HepG2 (cell line): ENCODE data around the gene ARF4. TPM values are rescaled to one million over a fixed set of nuclear protein-coding genes. Genes with fewer than 3 reads are reported as not detected.
A peak's percentile ranks its signal among the peaks of the same experiment; 100 is the strongest.

Source experiments
- ATM ChIP-seq: fragments of 450-650 bp; IDR thresholded peaks from 2 replicates; pipeline ENCODE4 v1.7.1; 2017; ENCODE audit warnings: mild to moderate bottlenecking, borderline replicate concordance
- CBX2 ChIP-seq, 2 experiments: fragments of 200-600 bp in 1 of 2; sonication (generic); formaldehyde crosslinking in 1 of 2; IDR thresholded peaks; 2 replicates each; pipeline versions ENCODE4 v1.7.0 to v1.8.1; 2018 to 2022; ENCODE audit warnings: low read depth in 2 of 2, low read length in 1 of 2, mild to moderate bottlenecking in 1 of 2, missing genetic modification reagents in 1 of 2
- CREB1 ChIP-seq, 2 experiments: fragments of 450-650 bp in 1 of 2; IDR thresholded peaks; 2 replicates each; pipeline ENCODE4 v1.6.1; 2016 to 2017; ENCODE audit warnings: control low read depth in 1 of 2, mild to moderate bottlenecking in 1 of 2, missing compliant biosample characterization in 1 of 2, missing genetic modification characterization in 1 of 2
- GATAD1 ChIP-seq: IDR thresholded peaks from 2 replicates; pipeline ENCODE4 v1.6.1; 2016; ENCODE audit warnings: missing genetic modification reagents, missing compliant biosample characterization
- GLI4 ChIP-seq: sonication (generic); formaldehyde crosslinking; IDR thresholded peaks from 2 replicates; pipeline ENCODE4 v1.5.1; 2020; ENCODE audit warnings: missing genetic modification reagents, mild to moderate bottlenecking, moderate library complexity, borderline replicate concordance
- GMEB2 ChIP-seq: IDR thresholded peaks from 2 replicates; pipeline ENCODE4 v1.6.1; 2016; ENCODE audit warnings: missing biosample characterization, missing genetic modification reagents, low read depth
- KLF15 ChIP-seq: sonication (generic); formaldehyde crosslinking; IDR thresholded peaks from 2 replicates; pipeline ENCODE4 v1.8.1; 2023; ENCODE audit warnings: borderline replicate concordance, mild to moderate bottlenecking, inconsistent platforms, missing genetic modification reagents, mixed read lengths
- MTA3 ChIP-seq: sonication (generic); formaldehyde crosslinking; IDR thresholded peaks from 2 replicates; pipeline ENCODE4 v1.4.0; 2020; ENCODE audit warnings: missing genetic modification reagents
- NAIF1 ChIP-seq: sonication (generic); formaldehyde crosslinking; IDR thresholded peaks from 2 replicates; pipeline ENCODE4 v1.5.0; 2020; ENCODE audit warnings: mild to moderate bottlenecking, missing genetic modification reagents, borderline replicate concordance
- NCOA2 ChIP-seq: sonication (generic); formaldehyde crosslinking; IDR thresholded peaks from 2 replicates; pipeline ENCODE4 v1.8.0; 2022; ENCODE audit warnings: inconsistent platforms
- NFATC3 ChIP-seq: sonication (generic); formaldehyde crosslinking; IDR thresholded peaks from 2 replicates; pipeline ENCODE4 v1.5.1; 2020; ENCODE audit warnings: mild to moderate bottlenecking, missing genetic modification reagents
- NR2F2 ChIP-seq: IDR thresholded peaks from 2 replicates; pipeline ENCODE4 v1.6.1; 2012; ENCODE audit warnings: low read depth, inconsistent platforms, borderline replicate concordance
- RBFOX2 ChIP-seq: fragments of 200-400 bp; formaldehyde crosslinking; IDR thresholded peaks from 2 replicates; pipeline ENCODE4 v1.6.1; 2017; ENCODE audit warnings: low read depth, mild to moderate bottlenecking, low read length
- REL ChIP-seq: sonication (generic); formaldehyde crosslinking; conservative IDR thresholded peaks from 2 replicates; pipeline ENCODE4 v1.8.0; 2022; ENCODE audit warnings: mild to moderate bottlenecking, missing genetic modification reagents, moderate library complexity
- SOX5 ChIP-seq: IDR thresholded peaks from 2 replicates; pipeline ENCODE4 v1.6.1; 2016; ENCODE audit warnings: borderline replicate concordance
- TCF7L2 ChIP-seq: IDR thresholded peaks from 2 replicates; pipeline ENCODE4 v1.6.1; 2011; ENCODE audit warnings: mild to moderate bottlenecking, low read depth, low read length, moderate library complexity
- ZFP1 ChIP-seq: IDR thresholded peaks from 2 replicates; pipeline ENCODE4 v1.6.1; 2016
- ZKSCAN8 ChIP-seq: IDR thresholded peaks from 2 replicates; pipeline ENCODE4 v1.6.1; 2016; ENCODE audit warnings: borderline replicate concordance, missing genetic modification reagents, missing compliant biosample characterization
- ZNF138 ChIP-seq: sonication (generic); formaldehyde crosslinking; IDR thresholded peaks from 2 replicates; pipeline ENCODE4 v1.5.0; 2020; ENCODE audit warnings: mild to moderate bottlenecking, low read depth, missing genetic modification reagents
- ZNF205 ChIP-seq: IDR thresholded peaks from 2 replicates; pipeline ENCODE4 v1.6.1; 2018; ENCODE audit warnings: missing biosample characterization, missing genetic modification reagents
- ZNF253 ChIP-seq: sonication (generic); formaldehyde crosslinking; IDR thresholded peaks from 2 replicates; pipeline ENCODE4 v1.8.0; 2022; ENCODE audit warnings: mild to moderate bottlenecking, missing genetic modification reagents, borderline replicate concordance
- ZNF275 ChIP-seq: sonication (generic); formaldehyde crosslinking; IDR thresholded peaks from 2 replicates; pipeline ENCODE4 v1.8.0; 2022; ENCODE audit warnings: missing genetic modification reagents, mild to moderate bottlenecking, inconsistent platforms, borderline replicate concordance
- ZNF44 ChIP-seq: sonication (generic); formaldehyde crosslinking; IDR thresholded peaks from 2 replicates; pipeline ENCODE4 v1.5.1; 2020; ENCODE audit warnings: mild to moderate bottlenecking, missing genetic modification reagents
- ZNF572 ChIP-seq: sonication (generic); formaldehyde crosslinking; IDR thresholded peaks from 2 replicates; pipeline ENCODE4 v1.5.1; 2020; ENCODE audit warnings: mild to moderate bottlenecking, missing genetic modification reagents
- ZNF660 ChIP-seq: sonication (generic); formaldehyde crosslinking; IDR thresholded peaks from 2 replicates; pipeline ENCODE4 v1.5.1; 2020; ENCODE audit warnings: mild to moderate bottlenecking, low read depth, missing genetic modification reagents, borderline replicate concordance
- ZNF674 ChIP-seq: sonication (generic); formaldehyde crosslinking; IDR thresholded peaks from 2 replicates; pipeline ENCODE4 v1.5.0; 2020; ENCODE audit warnings: low read depth, mild to moderate bottlenecking, missing genetic modification reagents
- ZNF747 ChIP-seq: sonication (generic); formaldehyde crosslinking; IDR thresholded peaks from 2 replicates; pipeline ENCODE4 v1.8.1; 2023; ENCODE audit warnings: missing genetic modification reagents, mild to moderate bottlenecking, borderline replicate concordance
- polyA plus RNA-seq, 8 experiments: library from polyadenylated mRNA; depleted of rRNA in 3 of 8; stranded (reverse) in 7 of 8; unstranded in 1 of 8; fragments of >200 nt; fragmentation: Illumina TruSeq in 4 of 8; extraction: Trizol in 4 of 8; gene quantifications; 2 replicates each; pipeline versions ENCODE4 v1.2.1 to v1.2.3, GENCODE V29; 2011 to 2016; ENCODE audit warnings: low read depth in 4 of 8, missing spikeins in 1 of 8, mixed read lengths in 1 of 8; ENCODE audit not compliant: insufficient read depth in 1 of 8
- total RNA-seq, 5 experiments: library from RNA; depleted of rRNA; stranded (reverse); fragments of >200 nt; fragmentation: Illumina TruSeq; extraction: Trizol; gene quantifications; 2 replicates each; pipeline ENCODE4 v1.2.3, GENCODE V29; 2016; ENCODE audit warnings: low read depth in 1 of 5
- TF ChIP-seq, protein P1 (sequence below): sonication (generic); formaldehyde crosslinking; IDR thresholded peaks from 2 replicates; pipeline ENCODE4 v1.8.0; 2023; ENCODE audit warnings: mild to moderate bottlenecking, missing genetic modification reagents

The ARF4 gene
- total and polyA plus RNA-seq, 2 of the 13 experiments (the other 11 are each of a cell fraction or from before 2014, with no cell fraction given) = 184 to 250 TPM

- TF ChIP-seq GMEB2 = no peak
- TF ChIP-seq ZNF660 = no peak
- no peak for TF ChIP-seq ZNF44
- no peak for TF ChIP-seq ATM
- 0 out of 2 replicates have a peak, but pooled peaks have one; percentile 19 for TF ChIP-seq ZNF747 (CRISPR knock-in tag)
- TF ChIP-seq CBX2 (IDR thresholded peaks at IDR 0.05; ENCODE audit: low read depth, low read length) = no peak
- no peak for TF ChIP-seq CBX2 (CRISPR knock-in tag; IDR thresholded peaks at IDR 0.05; ENCODE audit: low read depth)
- no peak for TF ChIP-seq GATAD1 (CRISPR knock-in tag)
- TF ChIP-seq ZNF275 (CRISPR knock-in tag) = no peak; the same call in 1 of the 2 replicates
- TF ChIP-seq ZKSCAN8 (CRISPR knock-in tag) = 0 out of 2 replicates have a peak, but pooled peaks have one; percentile 32
- no peak for TF ChIP-seq CREB1 (IDR thresholded peaks at IDR 0.05)
- TF ChIP-seq CREB1 (CRISPR knock-in tag; IDR thresholded peaks at IDR 0.05) = peak; percentile 29; the same call in 1 of the 2 replicates
- no peak for TF ChIP-seq ZNF205 (CRISPR knock-in tag)
- no peak for TF ChIP-seq ZNF253 (CRISPR knock-in tag)
- TF ChIP-seq SOX5 = no peak
- TF ChIP-seq NR2F2 = no peak
- TF ChIP-seq RBFOX2 = no peak
- no peak for TF ChIP-seq MTA3
- TF ChIP-seq ZNF138 (CRISPR knock-in tag) = no peak
- no peak for TF ChIP-seq TCF7L2
- 0 out of 2 replicates have a peak, but pooled peaks have one; percentile 4 for TF ChIP-seq NAIF1 (CRISPR knock-in tag)
- TF ChIP-seq, protein P1, sequence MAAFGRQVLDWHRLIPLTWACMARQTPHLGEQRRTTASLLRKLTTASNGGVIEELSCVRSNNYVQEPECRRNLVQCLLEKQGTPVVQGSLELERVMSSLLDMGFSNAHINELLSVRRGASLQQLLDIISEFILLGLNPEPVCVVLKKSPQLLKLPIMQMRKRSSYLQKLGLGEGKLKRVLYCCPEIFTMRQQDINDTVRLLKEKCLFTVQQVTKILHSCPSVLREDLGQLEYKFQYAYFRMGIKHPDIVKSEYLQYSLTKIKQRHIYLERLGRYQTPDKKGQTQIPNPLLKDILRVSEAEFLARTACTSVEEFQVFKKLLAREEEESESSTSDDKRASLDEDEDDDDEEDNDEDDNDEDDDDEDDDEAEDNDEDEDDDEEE = no peak
- TF ChIP-seq ZFP1 (CRISPR knock-in tag) = no peak
- TF ChIP-seq ZNF572 = no peak
- no peak; the same call in 1 of the 2 replicates for TF ChIP-seq KLF15 (CRISPR knock-in tag)
- TF ChIP-seq NCOA2 (CRISPR knock-in tag) = no peak
- no peak for TF ChIP-seq ZNF674 (CRISPR knock-in tag)
- TF ChIP-seq GLI4 (CRISPR knock-in tag) = peak; percentile 19; the same call in 1 of the 2 replicates
- TF ChIP-seq NFATC3 (CRISPR knock-in tag) = no peak
- peak; percentile 26; the same call in 1 of the 2 replicates for TF ChIP-seq REL (CRISPR knock-in tag)
Observed at GRCh38 chr3:57596495-57597126, 533 bp downstream of the ARF4 start (continued).
